ENCODE data around the gene ZNF816. TPM values are rescaled to one million over a fixed set of nuclear protein-coding genes. Genes with fewer than 3 reads are reported as not detected.
"Not testable (repeated sequence)": the region's sequence is repeated elsewhere in the genome, so short reads cannot be mapped to it uniquely, and the experiment has no call there.

Gene ZNF816
- total RNA-seq, 1 donor from 2014 or later = 8.7 TPM

- intact Hi-C loops (cut with micrococcal nuclease) = no loop called here
Observed at GRCh38 chr19:52936151-52936953, 26.3 kb downstream of the ZNF816 start.

DNA sequence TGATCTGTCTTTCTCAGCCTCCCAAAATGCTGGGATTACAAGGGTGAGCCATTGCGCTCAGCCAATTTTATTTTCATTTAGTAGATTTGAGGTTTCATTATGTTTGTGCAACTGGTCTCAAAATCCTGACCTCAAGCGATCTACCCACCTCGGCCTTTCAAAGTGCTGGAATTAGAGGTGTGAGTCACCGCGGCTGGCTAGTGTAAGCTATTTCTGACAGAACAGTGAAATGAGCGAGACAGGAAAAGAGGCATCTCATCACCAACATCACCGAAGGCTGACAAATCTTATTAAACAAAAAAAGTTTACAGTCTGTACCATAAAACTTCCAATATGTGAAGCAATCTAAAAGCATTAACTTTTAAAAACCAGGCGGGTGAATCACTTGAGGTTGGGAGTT, 27.2 kb downstream of the ZNF816 start:
- intact Hi-C loops (cut with micrococcal nuclease) = no loop called here

DNA sequence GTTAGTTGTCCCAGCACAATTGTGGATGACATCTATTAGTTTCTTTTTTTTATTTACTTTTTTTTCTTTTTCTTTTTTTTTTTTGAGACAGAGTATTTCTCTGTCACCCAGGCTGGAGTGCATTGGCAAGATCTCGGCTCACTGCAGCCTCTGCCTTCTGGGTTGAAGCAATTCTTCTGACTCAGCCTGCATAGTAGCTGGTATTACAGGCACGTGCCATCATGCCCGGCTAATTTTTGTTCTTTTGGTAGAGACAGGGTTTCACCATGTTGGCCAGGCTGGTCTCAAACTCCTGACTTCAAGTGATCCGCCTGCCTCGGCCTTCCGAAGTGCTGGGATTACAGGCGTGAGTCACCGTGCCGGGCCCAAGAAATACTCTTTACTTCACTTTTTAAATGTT, 38.0 kb downstream of the ZNF816 start:
- intact Hi-C loops (cut with micrococcal nuclease) = not testable (repeated sequence)

DNA sequence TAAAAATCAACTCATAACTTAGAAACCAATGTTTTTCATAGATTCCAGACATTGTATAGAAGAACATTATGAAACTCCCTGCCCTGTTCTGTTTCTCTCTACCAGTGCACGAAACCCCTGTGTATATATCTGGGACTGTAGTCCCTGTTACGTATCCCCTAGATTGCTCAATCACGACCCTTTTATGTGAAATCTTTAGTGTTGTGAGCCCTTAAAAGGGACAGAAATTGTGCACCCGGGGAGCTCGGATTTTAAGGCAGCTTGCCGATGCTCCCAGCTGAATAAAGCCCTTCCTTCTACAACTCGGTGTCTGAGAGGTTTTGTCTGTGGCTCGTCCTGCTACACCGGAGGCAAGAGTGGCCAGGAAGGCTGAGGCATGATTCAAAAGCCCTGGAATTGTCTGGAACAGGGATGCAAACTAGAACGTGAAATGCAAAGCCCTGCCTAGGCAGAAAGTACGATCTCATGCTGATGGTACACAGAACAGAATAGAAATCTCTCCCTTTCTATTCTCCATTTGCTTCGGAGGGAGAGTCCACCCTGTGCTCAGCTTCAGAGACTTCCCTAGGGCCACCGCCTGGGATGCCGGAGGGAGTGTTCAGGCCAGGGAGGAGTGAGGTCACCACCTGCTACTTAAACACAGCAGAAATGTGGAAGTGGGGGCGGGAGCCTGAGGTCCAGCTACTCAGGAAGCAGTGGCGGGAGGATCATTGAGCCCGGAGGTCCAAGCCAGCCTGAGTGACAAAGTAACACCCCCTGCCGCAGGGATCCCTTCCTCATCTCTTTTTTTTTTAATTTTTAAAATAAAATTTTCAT, 38.7 kb downstream of the ZNF816 start:
- intact Hi-C loops (cut with micrococcal nuclease) = loop anchor here (2.0 kb wide), 12 partner anchors 19 to 783 kb away; partner anchors contain the start of genes ZNF160, ZNF320, ZNF468 and ZNF525

GRCh38 chr19:52922841-52923777, 39.6 kb downstream of the ZNF816 start, which contains the start of gene ZNF888:
Gene ZNF888 (minus strand): TSS chr19:52923428. CDS start chr19:52917873, 5,555 bp downstream.
- intact Hi-C loops (cut with micrococcal nuclease) = loop anchor here (2.0 kb wide), 12 partner anchors 20 to 782 kb away; partner anchors contain the start of genes ZNF160, ZNF320, ZNF468 and ZNF525

- intact Hi-C loops (cut with micrococcal nuclease) = no loop called here
Observed at GRCh38 chr19:52917531-52917930, 45.1 kb downstream of the ZNF816 start.

GRCh38 chr19:52910648-52911047, 52.0 kb downstream of the ZNF816 start:
- intact Hi-C loops (cut with micrococcal nuclease) = no loop called here

DNA sequence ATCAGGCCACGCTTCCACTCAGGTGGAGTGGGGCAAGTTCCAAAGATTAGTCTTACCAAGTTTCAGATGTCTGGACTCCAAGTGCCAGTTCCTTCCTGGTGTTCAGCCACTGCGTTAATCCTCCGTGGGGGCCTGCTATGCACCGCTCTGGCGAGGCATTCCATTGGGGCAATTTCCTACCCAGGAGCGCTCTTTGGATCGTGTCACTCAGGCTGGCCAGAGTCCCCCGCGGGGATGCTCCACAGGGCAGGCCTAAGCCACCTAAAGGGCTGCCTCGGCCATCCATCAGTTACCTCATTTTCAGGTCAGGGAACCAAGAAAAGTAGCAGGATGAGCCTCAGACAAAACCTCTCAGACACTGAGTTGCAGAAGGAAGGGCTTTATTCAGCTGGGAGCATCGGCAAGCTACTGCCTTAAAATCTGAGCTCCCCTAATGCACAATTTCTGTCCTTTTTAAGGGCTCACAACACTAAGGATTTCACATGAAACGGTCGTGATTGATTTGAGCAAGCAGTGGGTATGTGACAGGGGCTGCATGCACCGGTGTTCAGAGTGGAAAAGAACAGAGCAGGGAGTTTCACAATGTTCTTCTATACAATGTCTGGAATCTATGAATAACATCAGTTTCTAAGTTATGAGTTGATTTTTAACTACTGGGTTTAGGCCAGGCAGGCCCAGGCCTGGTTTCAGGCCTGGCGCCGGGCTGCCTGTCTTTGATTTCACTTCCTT, 58.5 kb downstream of the ZNF816 start:
- intact Hi-C loops (cut with micrococcal nuclease) = not testable (repeated sequence)

GRCh38 chr19:52901842-52902241, 60.8 kb downstream of the ZNF816 start:
- intact Hi-C loops (cut with micrococcal nuclease) = no loop called here

Other genes starting within 250 kb of the ZNF816 start
- gene ZNF611, start 227.8 kb downstream of the ZNF816 start, total RNA-seq = 30.6 and 38.4 TPM in 2 replicates
- gene ZNF600, start 176.1 kb downstream of the ZNF816 start, total RNA-seq = 16.3 and 16.6 TPM in 2 replicates
- 19.4 and 23.2 TPM in 2 replicates for gene ZNF28, start 141.2 kb downstream of the ZNF816 start, total RNA-seq
- 18.5 and 20.5 TPM in 2 replicates for gene ZNF468, start 105.3 kb downstream of the ZNF816 start, total RNA-seq
- gene ZNF320, start 65.2 kb downstream of the ZNF816 start, total RNA-seq = 11.4 TPM in 2 replicates
- 5.9 and 6.1 TPM in 2 replicates for gene ZNF888, start 39.5 kb downstream of the ZNF816 start, total RNA-seq
- gene ERVV-1, start 51.0 kb upstream of the ZNF816 start, total RNA-seq = not detected in 2 replicates
- gene ERVV-2, start 81.9 kb upstream of the ZNF816 start, total RNA-seq = not detected in 2 replicates
- gene ZNF160, start 140.5 kb upstream of the ZNF816 start, total RNA-seq = 31.0 and 34.4 TPM in 2 replicates
- gene ZNF415, start 170.0 kb upstream of the ZNF816 start, total RNA-seq = 0.34 and 1.0 TPM in 2 replicates
- gene ZNF347, start 196.2 kb upstream of the ZNF816 start, total RNA-seq = 4.3 and 7.1 TPM in 2 replicates
- 1.8 and 2.3 TPM in 2 replicates for gene ZNF665, start 230.5 kb upstream of the ZNF816 start, total RNA-seq

Data from T-helper 1 cell treated with Interleukin-12 subunit alpha and Interleukin-12 subunit beta and Interleukin-4 antibody, amounts not matched to agents 30 ng/mL and 1 ng/mL, for 36 hours (primary cell).